MM.1S (cell line): ENCODE results near the gene NCL.
A peak's percentile ranks its signal among the peaks of the same experiment; 100 is the strongest.

ENCODE experiments used
- DNase-seq: peaks from one replicate; pipeline ENCODE4 v3.0.0-alpha.2; 2015
- H2AFZ ChIP-seq: fragments of 300-600 bp; sonication (generic); 2 replicates; pipeline ENCODE4 v1.6.0; 2016; ENCODE audit warnings: antibody characterized with exemption, low read length
- H3F3A ChIP-seq: fragments of 300-600 bp; sonication (generic); 2 replicates; pipeline ENCODE4 v1.6.1; 2016; ENCODE audit warnings: mild to moderate bottlenecking, antibody characterized with exemption, low read length, moderate library complexity, mixed read lengths; ENCODE audit not compliant: insufficient read depth
- H3K27ac ChIP-seq: fragments of 300-600 bp; sonication (generic); 2 replicates; pipeline ENCODE4 v1.5.1; 2016; ENCODE audit warnings: mild to moderate bottlenecking, low read length
- H3K27me3 ChIP-seq: fragments of 300-600 bp; sonication (generic); replicated peaks from 2 replicates; pipeline ENCODE4 v1.6.0; 2016; ENCODE audit warnings: low read length; ENCODE audit not compliant: insufficient read depth
- H3K36me3 ChIP-seq: fragments of 300-600 bp; sonication (generic); replicated peaks from 2 replicates; pipeline ENCODE4 v1.6.1; 2016; ENCODE audit warnings: mild to moderate bottlenecking, low read length, mixed read lengths; ENCODE audit not compliant: insufficient read depth
- H3K4me1 ChIP-seq: fragments of 300-600 bp; sonication (generic); 2 replicates; pipeline ENCODE4 v1.6.1; 2016; ENCODE audit warnings: low read length, mixed read lengths
- H3K4me2 ChIP-seq: fragments of 300-600 bp; sonication (generic); 2 replicates; pipeline ENCODE4 v1.6.0; 2016; ENCODE audit warnings: low read depth, low read length
- H3K4me3 ChIP-seq: fragments of 300-600 bp; sonication (generic); 2 replicates; pipeline ENCODE4 v1.5.1; 2016; ENCODE audit warnings: low read length, mixed read lengths
- H3K79me2 ChIP-seq: fragments of 300-600 bp; sonication (generic); 2 replicates; pipeline ENCODE4 v1.6.1; 2016; ENCODE audit warnings: mixed run types, low read length, mixed read lengths
- H3K9ac ChIP-seq: fragments of 300-600 bp; sonication (generic); 2 replicates; pipeline ENCODE4 v1.6.1; 2016; ENCODE audit warnings: low read length, mixed read lengths
- H3K9me2 ChIP-seq: fragments of 300-600 bp; sonication (generic); replicated peaks from 2 replicates; pipeline ENCODE4 v1.6.1; 2016; ENCODE audit warnings: mild to moderate bottlenecking, low read length, mixed read lengths; ENCODE audit not compliant: insufficient read depth
- H3K9me3 ChIP-seq: fragments of 300-600 bp; sonication (generic); replicated peaks from 2 replicates; pipeline ENCODE4 v1.6.1; 2016; ENCODE audit warnings: mild to moderate bottlenecking, low read length, mixed read lengths; ENCODE audit not compliant: insufficient read depth
- H4K20me1 ChIP-seq: fragments of 300-600 bp; sonication (generic); 2 replicates; pipeline ENCODE4 v1.6.1; 2016; ENCODE audit warnings: mild to moderate bottlenecking, low read length, moderate library complexity, mixed read lengths; ENCODE audit not compliant: insufficient read depth
- CTCF ChIP-seq: fragments of 300-600 bp; sonication (generic); IDR thresholded peaks from 2 replicates; pipeline ENCODE4 v1.5.1; 2016; ENCODE audit warnings: antibody characterized with exemption, low read length, mixed read lengths
- EZH2 ChIP-seq: fragments of 300-600 bp; sonication (generic); optimal IDR thresholded peaks from 2 replicates; pipeline ENCODE3; 2017; ENCODE audit warnings: low read depth, mild to moderate bottlenecking, antibody characterized with exemption, low read length, mixed read lengths
- EZH2phosphoT487 ChIP-seq: fragments of 300-600 bp; sonication (generic); IDR thresholded peaks from 2 replicates; pipeline ENCODE4 v1.6.1; 2018; ENCODE audit warnings: antibody characterized with exemption, low read length

The NCL gene

GRCh38 chr2:231488331-231488730 lies 24.0 kb upstream of the NCL start:
- TF ChIP-seq EZH2phosphoT487, result no peak
- TF ChIP-seq EZH2, result no peak
- TF ChIP-seq CTCF, result no peak
- Histone ChIP-seq H3K4me1 (no peaks in the 10 kb centered on the region), H3K4me3 (no peak overlapping the region), H3K27me3 (no peaks in the 10 kb centered on the region), H3K36me3 (no peaks in the 10 kb centered on the region), H3K9me3 (no peaks in the 10 kb centered on the region), H3K9ac (no peak overlapping the region), H3K27ac (no peak overlapping the region), H3K4me2 (no peak overlapping the region), H3F3A (no peaks in the 10 kb centered on the region), H2AFZ (no peak overlapping the region), H3K9me2 (no peaks in the 10 kb centered on the region), H4K20me1 (no peaks in the 10 kb centered on the region), H3K79me2 (no peaks in the 10 kb centered on the region)
- DNase-seq, result no peak

GRCh38 chr2:231486851-231487596 lies 22.7 kb upstream of the NCL start:
- no peak for DNase-seq
- H3K79me2 ChIP-seq, result no peaks in the 10 kb centered on the region
- no peak overlapping the region for H3K4me2 ChIP-seq
- no peak overlapping the region for H3K27ac ChIP-seq
- no peaks in the 10 kb centered on the region for H3K9me2 ChIP-seq
- H3K4me3 ChIP-seq, result no peak overlapping the region
- H4K20me1 ChIP-seq, result no peaks in the 10 kb centered on the region
- H3K9ac ChIP-seq, result no peak overlapping the region
- no peaks in the 10 kb centered on the region for H3K36me3 ChIP-seq
- peaks cover 2% of the 10 kb centered on the region; the same call in 1 of the 2 replicates for H3K4me1 ChIP-seq
- H2AFZ ChIP-seq, result no peak overlapping the region
- H3K9me3 ChIP-seq, result no peaks in the 10 kb centered on the region
- TF ChIP-seq CTCF, result no peak
- TF ChIP-seq EZH2phosphoT487, result no peak
- TF ChIP-seq EZH2, result no peak
- H3F3A ChIP-seq, result no peaks in the 10 kb centered on the region
- no peaks in the 10 kb centered on the region for H3K27me3 ChIP-seq

GRCh38 chr2:231483398-231484329 lies 19.4 kb upstream of the NCL start:
- peak overlapping the region; percentile 78 for H3K4me3 ChIP-seq
- H3K79me2 ChIP-seq, result no peaks in the 10 kb centered on the region
- H3K27ac ChIP-seq, result peak overlapping the region; percentile 67
- H3K9me2 ChIP-seq, result no peaks in the 10 kb centered on the region
- H3K4me1 ChIP-seq, result peaks cover 3% of the 10 kb centered on the region; the same call in 1 of the 2 replicates
- TF ChIP-seq EZH2, result no peak
- TF ChIP-seq EZH2phosphoT487, result no peak
- no peak for TF ChIP-seq CTCF
- peak; percentile 39 for DNase-seq
- H3K4me2 ChIP-seq, result peak overlapping the region; percentile 95
- H4K20me1 ChIP-seq, result no peaks in the 10 kb centered on the region
- no peaks in the 10 kb centered on the region for H3K36me3 ChIP-seq
- no peaks in the 10 kb centered on the region for H3K9me3 ChIP-seq
- H3K9ac ChIP-seq, result peak overlapping the region; percentile 95
- H3K27me3 ChIP-seq, result no peaks in the 10 kb centered on the region
- peak overlapping the region; percentile 95 for H2AFZ ChIP-seq
- H3F3A ChIP-seq, result no peaks in the 10 kb centered on the region
